ENCODE results near the gene NOP56. TPM values are rescaled to one million over a fixed set of nuclear protein-coding genes. Genes with fewer than 3 reads are reported as not detected.
"Not testable (repeated sequence)": the region's sequence is repeated elsewhere in the genome, so short reads cannot be mapped to it uniquely, and the experiment has no call there.

NOP56 gene
- total RNA-seq, 2 donors from 2014 or later: 424 to 981 TPM

DNA sequence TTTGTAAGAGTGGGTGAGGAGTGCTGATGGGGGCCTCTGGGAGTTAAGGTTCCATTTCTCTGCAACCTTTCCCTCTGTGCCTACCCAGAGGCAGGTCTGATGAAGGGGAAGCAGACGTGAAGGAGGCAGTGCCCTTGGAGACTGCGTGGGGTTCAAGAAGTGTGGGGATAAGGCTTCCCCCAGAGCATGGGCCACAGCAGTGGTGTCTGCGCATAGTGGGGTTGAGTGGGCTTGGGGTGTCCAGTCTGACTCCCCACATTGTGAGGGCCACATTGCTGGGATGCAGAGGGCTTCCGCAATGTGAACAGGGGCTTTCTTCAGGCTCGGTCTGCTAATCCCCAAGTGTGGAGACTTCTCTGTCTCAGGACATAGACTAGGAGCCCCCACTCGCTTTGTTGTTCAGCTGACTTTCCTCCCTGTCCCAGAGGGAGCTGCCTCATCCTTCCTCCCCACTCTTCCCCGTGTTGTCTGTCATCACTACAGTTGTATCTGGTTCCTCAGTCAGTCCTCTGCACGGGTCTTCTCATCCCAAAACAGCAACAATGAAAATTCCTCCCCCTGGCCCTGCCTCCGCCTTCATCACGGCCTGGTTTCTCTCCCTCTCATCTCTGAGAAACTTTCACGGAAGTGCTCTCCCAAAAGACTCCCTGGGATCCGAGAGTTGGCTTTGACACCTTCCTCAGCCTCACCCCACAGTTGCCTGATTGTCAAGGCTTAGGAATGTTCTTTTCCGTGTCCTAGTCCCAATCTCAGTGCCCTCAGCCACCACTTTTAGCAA lies 43.0 kb downstream of the NOP56 start:
- no peak overlapping the region for H3K27ac Mint-ChIP-seq

DNA sequence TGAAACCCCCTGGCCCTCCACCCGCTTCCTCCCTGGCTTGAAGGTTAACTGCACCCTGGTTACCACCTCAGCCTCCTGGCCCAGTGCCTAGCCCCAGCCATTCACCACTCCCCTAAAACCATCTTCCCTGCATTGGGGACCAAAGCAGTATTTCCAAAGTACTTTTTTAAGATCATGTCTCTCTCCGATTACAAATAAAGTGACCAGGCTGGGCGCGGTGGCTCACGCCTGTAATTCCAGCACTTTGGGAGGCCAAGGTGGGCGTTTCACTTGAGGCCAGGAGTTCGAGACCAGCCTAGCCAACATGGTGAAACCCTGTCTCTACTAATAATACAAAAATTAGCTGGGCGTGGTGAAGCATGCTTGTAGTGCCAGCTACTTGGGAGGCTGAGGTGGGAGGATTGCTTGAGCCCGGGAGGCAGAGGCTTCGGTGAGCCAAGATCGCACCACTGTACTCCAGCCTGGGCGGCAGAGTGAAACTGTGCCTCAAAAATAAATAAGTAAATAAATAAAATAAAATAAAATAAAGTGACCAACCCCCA lies 43.6 kb downstream of the NOP56 start:
- H3K27me3 Mint-ChIP-seq: peaks cover 18 to 21% of the 10 kb centered on the region in 2 donors
- not testable (repeated sequence) for H3K9me3 Mint-ChIP-seq; DNase-seq (ENCODE audit: low spot score); H3K27ac Mint-ChIP-seq; H3K36me3 Mint-ChIP-seq; ATAC-seq
- peak overlapping the region; percentile 30 for H3K4me3 Mint-ChIP-seq
- H3K4me1 Mint-ChIP-seq (ENCODE audit: low read depth in 2 of 2): peaks cover 12 to 23% of the 10 kb centered on the region in 2 donors

More for the DNA sequence above, 43.0 kb downstream of the NOP56 start:
- peaks cover 18 to 27% of the 10 kb centered on the region in 2 donors for H3K4me1 Mint-ChIP-seq (ENCODE audit: low read depth in 2 of 2)
- peak overlapping the region; percentile 72 for H3K4me3 Mint-ChIP-seq
- peak; percentile 44 for DNase-seq (ENCODE audit: low spot score)
- peaks cover 21 to 22% of the 10 kb centered on the region in 2 donors for H3K27me3 Mint-ChIP-seq
- no peaks in the 10 kb centered on the region for H3K9me3 Mint-ChIP-seq
- no peak for ATAC-seq
- no peaks in the 10 kb centered on the region for H3K36me3 Mint-ChIP-seq

DNA sequence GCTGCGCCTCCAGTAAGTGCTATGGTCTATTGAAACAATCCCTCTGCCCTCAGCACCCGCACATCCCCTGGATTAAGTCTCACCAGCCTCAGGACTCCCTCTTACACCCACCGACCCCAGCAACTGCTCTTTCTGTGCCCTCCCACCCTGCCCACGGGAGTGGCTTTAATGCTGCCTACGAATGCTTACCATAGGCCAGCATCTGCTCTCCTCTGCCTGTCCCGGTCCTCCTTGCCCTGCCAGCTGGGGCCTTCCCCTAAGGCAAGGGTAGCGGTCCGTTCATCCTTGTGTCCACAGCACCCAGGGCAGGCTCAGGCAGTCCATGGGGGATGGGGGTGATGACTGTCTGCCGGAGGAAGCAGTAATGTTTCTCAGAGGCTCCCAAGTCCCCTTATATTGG lies 44.2 kb downstream of the NOP56 start:
- H3K27ac Mint-ChIP-seq: no peak overlapping the region
- no peaks in the 10 kb centered on the region for H3K9me3 Mint-ChIP-seq
- H3K36me3 Mint-ChIP-seq: no peaks in the 10 kb centered on the region
- ATAC-seq (no peak), DNase-seq (ENCODE audit: low spot score) (peak; percentile 20)
- no peak overlapping the region for H3K4me3 Mint-ChIP-seq
- H3K27me3 Mint-ChIP-seq: peaks cover 17% of the 10 kb centered on the region in 2 donors
- H3K4me1 Mint-ChIP-seq (ENCODE audit: low read depth in 2 of 2): peaks cover 6 to 18% of the 10 kb centered on the region in 2 donors

DNA sequence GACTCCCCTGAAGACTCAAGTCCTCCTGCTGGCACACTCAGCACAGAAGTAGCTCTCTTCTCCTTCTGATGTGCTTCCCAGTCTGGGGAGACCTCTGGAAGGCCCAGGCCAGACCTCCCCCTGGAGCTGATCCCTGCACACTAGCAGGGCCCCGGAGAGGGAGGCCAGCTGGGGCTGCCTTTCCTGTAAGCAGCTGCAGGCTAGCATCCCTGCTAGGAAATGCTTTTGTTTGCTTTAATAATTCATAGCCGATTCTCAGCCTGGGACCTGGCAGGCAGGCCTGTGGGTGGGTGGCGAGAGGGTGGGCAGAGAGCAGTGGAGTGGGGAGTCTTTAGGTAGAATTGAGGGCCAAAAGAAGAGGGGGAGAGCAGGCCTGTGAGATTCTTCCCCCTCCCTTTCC lies 45.3 kb downstream of the NOP56 start:
- H3K4me1 Mint-ChIP-seq (ENCODE audit: low read depth in 2 of 2): peaks cover 0 to 13% of the 10 kb centered on the region in 2 donors

DNA sequence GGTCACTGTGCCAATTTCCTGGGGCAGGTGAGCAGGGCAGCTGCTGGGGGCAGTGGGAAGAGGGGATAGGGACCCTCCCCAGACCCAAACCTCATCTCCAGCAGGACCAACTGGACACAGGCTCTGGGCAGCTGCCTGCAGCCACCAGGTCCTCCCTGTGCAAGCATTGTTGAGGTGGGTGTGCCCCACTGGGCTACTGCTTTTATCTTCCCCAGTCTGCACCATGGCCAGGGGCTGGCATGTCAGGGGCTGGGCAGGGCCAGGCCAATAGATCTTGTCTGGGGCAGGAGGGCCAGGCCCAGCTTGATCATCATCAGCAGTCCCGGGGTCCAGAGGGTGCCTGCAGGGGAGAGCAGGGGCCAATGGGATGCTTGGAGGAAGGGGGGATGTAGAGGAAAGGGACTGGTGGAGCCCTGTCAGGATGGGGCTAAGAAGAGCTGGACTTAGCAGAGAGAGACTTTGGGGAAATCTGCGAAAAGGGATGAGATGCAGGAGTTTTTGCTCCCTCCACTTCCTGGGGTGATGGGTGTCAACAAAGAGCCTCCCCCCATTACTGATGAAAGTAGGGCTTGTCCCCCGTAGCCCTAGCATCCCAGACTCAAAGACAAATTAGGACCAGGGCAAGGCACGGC lies 45.9 kb downstream of the NOP56 start:
- no peak overlapping the region for H3K4me3 Mint-ChIP-seq
- H3K4me1 Mint-ChIP-seq (ENCODE audit: low read depth in 2 of 2): peaks cover 0 to 13% of the 10 kb centered on the region in 2 donors
- ATAC-seq (no peak), DNase-seq (ENCODE audit: low spot score) (no peak)
- H3K27me3 Mint-ChIP-seq: peaks cover 12 to 17% of the 10 kb centered on the region in 2 donors
- no peaks in the 10 kb centered on the region for H3K9me3 Mint-ChIP-seq
- no peak overlapping the region for H3K27ac Mint-ChIP-seq
- H3K36me3 Mint-ChIP-seq: no peaks in the 10 kb centered on the region

More for the DNA sequence above, 45.3 kb downstream of the NOP56 start:
- ATAC-seq (no peak), DNase-seq (ENCODE audit: low spot score) (no peak)
- H3K27ac Mint-ChIP-seq: no peak overlapping the region
- peaks cover 12 to 17% of the 10 kb centered on the region in 2 donors for H3K27me3 Mint-ChIP-seq
- H3K4me3 Mint-ChIP-seq: no peak overlapping the region
- no peaks in the 10 kb centered on the region for H3K9me3 Mint-ChIP-seq
- H3K36me3 Mint-ChIP-seq: no peaks in the 10 kb centered on the region

DNA sequence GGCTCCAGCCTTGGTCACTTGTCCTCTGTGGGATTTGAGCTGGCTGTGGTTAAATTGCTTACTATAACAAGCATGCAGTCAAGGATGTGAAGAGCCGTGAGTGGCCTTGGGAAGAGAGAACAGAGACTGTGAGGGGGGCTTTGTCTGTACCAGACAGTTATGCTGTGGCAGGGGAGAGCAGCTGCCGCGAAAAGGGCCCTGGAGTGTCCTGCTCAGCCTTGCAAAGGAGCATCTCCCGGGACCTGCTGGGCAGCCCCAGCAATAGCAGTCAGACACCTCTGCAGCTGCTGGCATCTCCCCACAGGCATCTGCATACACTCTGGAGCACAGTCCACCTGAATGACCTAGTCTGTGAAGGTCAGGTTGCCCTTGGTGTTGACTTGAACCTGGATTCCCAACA lies 46.5 kb downstream of the NOP56 start:
- Mint-ChIP-seq H3K9me3 (no peaks in the 10 kb centered on the region), H3K4me1 (ENCODE audit: low read depth in 2 of 2) (peaks cover 0 to 13% of the 10 kb centered on the region in 2 donors), H3K4me3 (no peak overlapping the region), H3K27me3 (peaks cover 12 to 17% of the 10 kb centered on the region in 2 donors), H3K27ac (no peak overlapping the region), H3K36me3 (no peaks in the 10 kb centered on the region)
- DNase-seq (ENCODE audit: low spot score) (peak; percentile 55), ATAC-seq (no peak)

DNA sequence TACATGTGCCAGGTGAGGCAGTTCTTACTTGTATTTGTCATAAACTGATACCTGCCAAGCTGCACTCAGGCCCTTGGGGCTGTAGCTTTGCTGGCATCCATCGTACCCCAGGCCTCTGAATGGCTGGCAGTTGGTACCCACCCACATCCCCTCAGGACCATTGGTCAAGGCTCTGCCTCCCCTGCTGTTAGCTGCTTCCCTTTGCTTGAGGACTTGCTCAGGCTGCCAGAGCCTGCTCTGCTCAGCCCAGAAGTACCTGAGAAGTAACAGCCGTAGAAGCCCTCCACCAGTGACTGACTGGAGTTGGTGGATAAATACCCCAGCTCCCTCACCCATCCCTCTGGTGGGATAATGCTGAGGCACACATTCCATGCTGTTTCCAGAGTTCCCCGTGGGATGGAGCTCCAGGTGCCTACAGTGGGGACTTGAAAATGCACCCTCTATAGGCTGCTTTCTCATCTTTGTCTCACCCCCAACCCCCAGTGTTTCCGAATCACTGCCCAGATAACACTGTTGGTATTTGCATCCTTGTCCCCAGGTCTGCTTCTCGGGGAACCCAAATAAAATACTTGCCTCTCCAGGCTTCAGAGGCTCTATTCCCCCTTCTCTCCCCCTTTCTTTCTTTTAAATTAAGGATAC lies 47.5 kb downstream of the NOP56 start:
- Mint-ChIP-seq H3K4me1 (ENCODE audit: low read depth in 2 of 2) (peaks cover 0 to 9% of the 10 kb centered on the region in 2 donors), H3K9me3 (no peaks in the 10 kb centered on the region), H3K27ac (no peak overlapping the region), H3K36me3 (no peaks in the 10 kb centered on the region), H3K4me3 (no peak overlapping the region), H3K27me3 (peaks cover 11 to 14% of the 10 kb centered on the region in 2 donors)
- DNase-seq (ENCODE audit: low spot score) (no peak), ATAC-seq (no peak)

DNA sequence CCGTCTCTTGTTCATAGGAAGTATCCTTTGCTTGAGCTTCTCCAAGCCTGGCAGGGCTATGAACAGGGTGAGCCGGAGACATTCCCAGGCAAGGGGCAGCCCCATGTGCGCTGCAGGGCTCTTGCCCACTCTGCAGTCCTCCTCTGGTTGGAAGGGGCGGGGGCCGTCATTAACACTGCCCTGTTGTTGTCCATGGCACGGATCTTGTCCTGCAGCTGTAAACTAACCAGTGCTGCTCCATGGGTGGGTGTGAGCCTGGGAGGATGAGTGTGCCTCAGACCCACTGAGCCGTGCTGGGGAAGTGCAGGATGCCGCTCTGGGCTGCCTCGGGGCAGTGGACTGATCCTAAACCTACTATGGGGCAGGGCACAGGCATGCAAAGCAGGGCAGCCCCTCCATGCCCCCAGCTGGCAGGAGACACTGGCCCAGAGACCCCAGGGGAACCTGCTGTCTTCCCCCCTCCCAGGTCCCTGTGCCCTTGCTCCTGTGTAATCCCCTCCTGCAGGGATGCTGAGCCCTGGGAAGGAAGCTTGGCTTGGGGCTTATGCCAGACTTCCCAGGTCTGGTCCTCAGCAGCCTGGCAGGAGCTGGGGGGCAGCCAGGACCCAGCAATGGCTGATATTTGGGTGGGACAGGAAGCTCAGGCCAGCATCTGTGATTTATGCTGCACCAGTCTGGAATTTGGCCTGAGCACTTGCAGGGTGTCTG lies 48.6 kb downstream of the NOP56 start:
- H3K4me1 Mint-ChIP-seq (ENCODE audit: low read depth in 2 of 2): peaks cover 0 to 4% of the 10 kb centered on the region in 2 donors
- no peak for ATAC-seq

DNA sequence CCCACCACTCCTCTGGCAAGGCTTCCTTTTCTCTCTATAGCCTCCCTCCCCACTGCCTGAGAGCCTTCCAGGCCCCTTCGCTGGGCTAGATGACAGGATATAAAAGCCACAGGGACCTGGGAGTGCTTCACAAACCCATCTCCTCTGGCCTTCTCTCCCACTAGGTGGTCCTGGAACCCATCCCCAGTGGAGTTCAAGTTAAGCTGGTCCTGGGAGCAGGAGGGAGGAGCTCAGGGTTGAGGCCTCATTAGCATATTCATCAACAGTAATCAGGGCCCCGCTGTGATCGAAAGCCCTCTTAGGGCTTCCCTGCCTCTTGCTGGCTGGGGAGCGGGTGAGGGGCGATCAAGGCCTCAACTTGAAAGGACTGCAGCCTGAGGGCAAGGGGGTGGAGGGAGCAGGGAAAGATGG lies 49.2 kb downstream of the NOP56 start:
- peaks cover 0 to 3% of the 10 kb centered on the region in 2 donors for H3K27me3 Mint-ChIP-seq
- no peak overlapping the region for H3K27ac Mint-ChIP-seq
- no peaks in the 10 kb centered on the region for H3K36me3 Mint-ChIP-seq
- no peak overlapping the region for H3K4me3 Mint-ChIP-seq
- no peak for ATAC-seq
- peaks cover 2 to 8% of the 10 kb centered on the region in 2 donors for H3K4me1 Mint-ChIP-seq (ENCODE audit: low read depth in 2 of 2)
- DNase-seq (ENCODE audit: low spot score): no peak
- no peaks in the 10 kb centered on the region for H3K9me3 Mint-ChIP-seq

More for the DNA sequence above, 48.6 kb downstream of the NOP56 start:
- H3K27ac Mint-ChIP-seq: no peak overlapping the region
- H3K27me3 Mint-ChIP-seq: peaks cover 2 to 3% of the 10 kb centered on the region in 2 donors
- no peak for DNase-seq (ENCODE audit: low spot score)
- H3K9me3 Mint-ChIP-seq: no peaks in the 10 kb centered on the region
- H3K4me3 Mint-ChIP-seq: no peak overlapping the region
- no peaks in the 10 kb centered on the region for H3K36me3 Mint-ChIP-seq

DNA sequence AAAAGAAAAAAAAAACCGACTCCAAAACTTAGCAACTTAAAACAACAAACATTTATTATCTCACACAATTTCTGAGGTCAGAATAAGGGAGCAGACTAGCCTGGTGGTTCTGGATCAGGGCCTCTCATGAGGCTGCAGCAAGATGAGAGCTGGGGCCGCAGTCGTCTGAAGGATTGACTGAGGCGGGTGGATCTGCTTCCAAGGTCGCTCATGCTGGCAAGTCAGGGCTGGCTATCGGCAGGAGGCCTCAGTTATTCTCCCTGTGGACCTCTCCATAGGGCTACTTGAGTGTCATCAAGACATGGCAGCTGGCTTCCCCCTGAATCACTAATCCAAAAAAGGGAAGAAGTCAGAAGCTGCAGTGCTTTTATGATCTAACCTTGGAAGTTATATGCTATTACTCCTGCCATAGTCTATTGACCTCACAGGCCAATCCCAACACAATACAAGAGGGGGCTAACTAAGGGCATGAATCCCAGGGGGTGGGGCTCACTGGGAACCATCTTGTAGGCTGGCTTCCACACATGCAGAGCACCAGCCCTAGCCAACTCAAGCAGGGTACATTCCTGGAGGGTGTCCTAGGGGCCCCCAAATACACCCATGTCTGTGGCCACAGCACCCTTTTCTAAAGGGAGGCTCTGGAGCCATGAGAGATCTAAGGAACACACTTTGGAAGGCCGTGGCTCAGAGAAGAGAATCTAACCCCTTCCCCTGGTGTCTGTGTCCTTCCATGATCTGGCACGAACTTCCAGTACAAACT lies 51.5 kb downstream of the NOP56 start:
- DNase-seq (ENCODE audit: low spot score) (no peak), ATAC-seq (no peak)
- Mint-ChIP-seq H3K9me3 (no peaks in the 10 kb centered on the region), H3K27ac (peak overlapping the region in 1 of 2 donors; percentile 33), H3K27me3 (peaks cover 0 to 3% of the 10 kb centered on the region in 2 donors), H3K36me3 (no peaks in the 10 kb centered on the region), H3K4me1 (ENCODE audit: low read depth in 2 of 2) (peaks cover 8 to 15% of the 10 kb centered on the region in 2 donors), H3K4me3 (no peak overlapping the region)

DNA sequence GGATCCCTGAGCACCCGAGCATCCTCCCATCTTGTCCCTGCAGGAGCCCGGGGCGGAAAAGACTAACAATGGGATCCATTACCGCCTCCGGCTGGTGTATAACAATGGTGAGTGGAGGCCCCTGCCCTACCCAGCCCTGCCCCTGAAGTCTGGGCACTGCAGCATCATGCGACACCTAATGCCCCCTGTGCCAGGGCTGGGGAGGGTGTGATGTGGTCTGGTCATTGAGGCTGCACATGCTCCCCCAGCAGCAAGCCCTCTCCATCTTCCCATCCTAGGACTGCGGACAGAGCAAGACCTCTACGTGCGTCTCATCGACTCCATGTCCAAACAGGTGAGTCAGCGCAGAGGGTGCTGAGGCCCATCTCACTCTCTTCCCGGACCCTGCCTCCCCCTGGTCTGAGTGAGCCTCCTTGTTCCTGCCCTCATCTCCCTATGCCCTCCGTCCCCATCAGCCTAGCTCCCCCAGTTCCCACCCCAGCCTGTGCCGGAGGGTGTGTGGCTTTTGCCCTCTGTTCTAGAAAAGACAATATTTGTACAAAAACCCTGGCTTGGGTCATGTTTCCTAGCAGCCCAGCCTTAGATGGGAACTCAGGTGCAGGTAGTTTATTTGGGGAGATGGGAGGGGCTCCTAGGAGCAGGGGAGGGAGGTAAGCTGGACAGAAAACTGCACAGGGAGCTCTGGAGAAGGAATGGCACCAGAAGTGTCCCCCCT lies 53.7 kb downstream of the NOP56 start:
- DNase-seq (ENCODE audit: low spot score) (no peak), ATAC-seq (no peak)
- H3K4me3 Mint-ChIP-seq: peak overlapping the region; percentile 69
- H3K27me3 Mint-ChIP-seq: no peaks in the 10 kb centered on the region
- peaks cover 8 to 12% of the 10 kb centered on the region in 2 donors for H3K4me1 Mint-ChIP-seq (ENCODE audit: low read depth in 2 of 2)
- H3K9me3 Mint-ChIP-seq: no peaks in the 10 kb centered on the region
- H3K36me3 Mint-ChIP-seq: no peaks in the 10 kb centered on the region
- H3K27ac Mint-ChIP-seq: peak overlapping the region; percentile 88 to 89

DNA sequence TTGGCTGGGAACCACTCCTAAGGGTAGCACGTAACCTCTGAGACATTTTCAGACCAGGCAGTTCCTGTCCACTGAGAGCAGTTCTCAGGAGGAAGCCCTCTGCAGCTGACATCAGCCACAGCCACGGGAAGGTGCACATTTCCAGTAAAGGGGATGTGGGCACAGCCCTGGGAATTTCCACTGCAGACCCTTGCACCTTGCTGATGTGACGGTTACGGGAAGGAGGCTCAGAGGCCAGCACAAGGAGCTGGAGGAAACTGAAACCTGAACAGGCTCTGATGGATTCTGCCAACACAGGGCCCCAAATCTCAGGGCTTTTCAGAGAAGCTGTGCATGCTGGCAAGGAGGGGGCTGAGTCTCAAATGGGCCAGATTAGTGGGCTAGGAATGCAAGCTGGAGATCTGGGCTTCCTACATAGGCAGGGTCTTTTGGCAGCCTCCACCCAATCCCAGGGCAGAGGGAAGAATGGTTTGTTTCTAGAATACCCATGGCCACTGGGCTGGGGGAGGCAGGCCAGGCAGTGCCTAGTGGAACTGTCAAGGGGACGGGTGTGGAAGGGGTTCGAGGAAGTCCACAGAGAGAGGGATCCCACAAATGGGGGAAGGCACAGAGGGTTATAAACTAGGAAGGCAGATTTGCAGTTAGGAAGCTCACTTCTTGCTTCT lies 54.4 kb downstream of the NOP56 start:
- Mint-ChIP-seq H3K9me3 (no peaks in the 10 kb centered on the region), H3K27me3 (no peaks in the 10 kb centered on the region), H3K36me3 (no peaks in the 10 kb centered on the region), H3K4me3 (peak overlapping the region; percentile 69), H3K4me1 (ENCODE audit: low read depth in 2 of 2) (peaks cover 8 to 12% of the 10 kb centered on the region in 2 donors), H3K27ac (peak overlapping the region; percentile 88 to 89)
- no peak for DNase-seq (ENCODE audit: low spot score)
- peak; percentile 82 to 85 for ATAC-seq

Measured in natural killer cell treated with Interleukin-12 subunit alpha and Interleukin-12 subunit beta and Interleukin-15 and Interleukin-18, amount 100 ng/mL, for 72 hours (primary cell).